ENCODE measurements around the gene TRAF4.
A peak's percentile ranks its signal among the peaks of the same experiment; 100 is the strongest.

The TRAF4 gene

DNA sequence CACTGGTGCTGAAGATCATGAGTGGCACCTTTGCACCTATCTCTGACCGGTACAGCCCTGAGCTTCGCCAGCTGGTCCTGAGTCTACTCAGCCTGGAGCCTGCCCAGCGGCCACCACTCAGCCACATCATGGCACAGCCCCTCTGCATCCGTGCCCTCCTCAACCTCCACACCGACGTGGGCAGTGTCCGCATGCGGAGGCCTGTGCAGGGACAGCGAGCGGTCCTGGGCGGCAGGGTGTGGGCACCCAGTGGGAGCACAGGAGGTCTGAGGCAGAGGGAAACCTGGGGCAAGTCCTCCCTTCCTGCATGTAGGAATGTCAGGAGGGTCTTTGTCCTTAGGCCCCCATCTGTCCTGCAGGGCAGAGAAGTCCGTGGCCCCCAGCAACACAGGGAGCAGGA is 6.5 kb upstream of the TRAF4 start:
- H3K9ac ChIP-seq (ENCODE audit: low read length): no peak overlapping the region
- no peaks in the 10 kb centered on the region for H3K27me3 ChIP-seq (replicated peaks; ENCODE audit: control insufficient read depth, insufficient read depth, low read length)
- DNase-seq (ENCODE audit: low read depth): no peak
- no peaks in the 10 kb centered on the region for H3K9me3 ChIP-seq (ENCODE audit: control insufficient read depth, low read length)
- no peak overlapping the region for H3K4me3 ChIP-seq (ENCODE audit: low read length)
- no peaks in the 10 kb centered on the region for H3K4me1 ChIP-seq (ENCODE audit: control insufficient read depth, insufficient read depth, low read length)
- H3K36me3 ChIP-seq (ENCODE audit: control insufficient read depth, insufficient read depth, low read length, severe bottlenecking): peaks cover 9% of the 10 kb centered on the region

GRCh38 chr17:28737770-28738679 is 5.8 kb upstream of the TRAF4 start:
- no peak overlapping the region for H3K9ac ChIP-seq (ENCODE audit: low read length)
- no peaks in the 10 kb centered on the region for H3K9me3 ChIP-seq (ENCODE audit: control insufficient read depth, low read length)
- H3K27me3 ChIP-seq (replicated peaks; ENCODE audit: control insufficient read depth, insufficient read depth, low read length): no peaks in the 10 kb centered on the region
- H3K4me3 ChIP-seq (ENCODE audit: low read length): no peak overlapping the region
- H3K36me3 ChIP-seq (ENCODE audit: control insufficient read depth, insufficient read depth, low read length, severe bottlenecking): peaks cover 9% of the 10 kb centered on the region
- no peak for DNase-seq (ENCODE audit: low read depth)
- H3K4me1 ChIP-seq (ENCODE audit: control insufficient read depth, insufficient read depth, low read length): peaks cover 7% of the 10 kb centered on the region

DNA sequence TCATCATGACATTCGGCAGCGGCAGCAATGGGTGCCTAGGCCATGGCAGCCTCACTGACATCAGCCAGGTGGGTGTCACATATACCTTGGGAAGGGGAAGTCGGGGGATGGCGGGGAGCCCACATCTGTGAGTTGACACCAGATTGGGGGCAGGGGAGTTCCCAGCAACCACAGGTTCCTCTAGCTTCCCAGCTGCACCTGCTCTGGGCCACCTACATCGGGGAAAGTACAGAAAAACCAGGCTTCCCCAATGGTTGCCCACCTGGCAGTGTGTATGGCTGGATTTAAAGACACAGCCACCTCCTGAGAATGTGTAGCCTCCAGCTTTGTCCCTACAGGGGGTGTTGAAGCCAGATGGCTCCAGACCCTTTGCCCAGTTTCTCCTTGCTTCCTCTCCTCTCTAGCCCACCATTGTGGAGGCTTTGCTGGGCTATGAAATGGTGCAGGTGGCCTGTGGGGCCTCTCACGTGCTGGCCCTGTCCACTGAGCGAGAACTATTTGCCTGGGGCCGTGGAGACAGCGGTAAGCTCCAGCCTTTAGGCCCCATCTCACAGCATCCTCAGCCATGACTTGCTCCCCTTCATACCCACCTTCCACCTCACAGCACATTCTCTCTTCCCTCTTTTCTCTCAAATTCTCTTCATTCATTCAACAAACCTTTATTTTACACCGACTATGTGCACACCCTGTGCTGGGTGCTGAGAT is 5.0 kb upstream of the TRAF4 start:
- H3K36me3 ChIP-seq (ENCODE audit: control insufficient read depth, insufficient read depth, low read length, severe bottlenecking): peaks cover 9% of the 10 kb centered on the region
- no peaks in the 10 kb centered on the region for H3K9me3 ChIP-seq (ENCODE audit: control insufficient read depth, low read length)
- no peaks in the 10 kb centered on the region for H3K27me3 ChIP-seq (replicated peaks; ENCODE audit: control insufficient read depth, insufficient read depth, low read length)
- no peak for DNase-seq (ENCODE audit: low read depth)
- H3K4me1 ChIP-seq (ENCODE audit: control insufficient read depth, insufficient read depth, low read length): peaks cover 10% of the 10 kb centered on the region
- no peak overlapping the region for H3K4me3 ChIP-seq (ENCODE audit: low read length)
- H3K9ac ChIP-seq (ENCODE audit: low read length): no peak overlapping the region

DNA sequence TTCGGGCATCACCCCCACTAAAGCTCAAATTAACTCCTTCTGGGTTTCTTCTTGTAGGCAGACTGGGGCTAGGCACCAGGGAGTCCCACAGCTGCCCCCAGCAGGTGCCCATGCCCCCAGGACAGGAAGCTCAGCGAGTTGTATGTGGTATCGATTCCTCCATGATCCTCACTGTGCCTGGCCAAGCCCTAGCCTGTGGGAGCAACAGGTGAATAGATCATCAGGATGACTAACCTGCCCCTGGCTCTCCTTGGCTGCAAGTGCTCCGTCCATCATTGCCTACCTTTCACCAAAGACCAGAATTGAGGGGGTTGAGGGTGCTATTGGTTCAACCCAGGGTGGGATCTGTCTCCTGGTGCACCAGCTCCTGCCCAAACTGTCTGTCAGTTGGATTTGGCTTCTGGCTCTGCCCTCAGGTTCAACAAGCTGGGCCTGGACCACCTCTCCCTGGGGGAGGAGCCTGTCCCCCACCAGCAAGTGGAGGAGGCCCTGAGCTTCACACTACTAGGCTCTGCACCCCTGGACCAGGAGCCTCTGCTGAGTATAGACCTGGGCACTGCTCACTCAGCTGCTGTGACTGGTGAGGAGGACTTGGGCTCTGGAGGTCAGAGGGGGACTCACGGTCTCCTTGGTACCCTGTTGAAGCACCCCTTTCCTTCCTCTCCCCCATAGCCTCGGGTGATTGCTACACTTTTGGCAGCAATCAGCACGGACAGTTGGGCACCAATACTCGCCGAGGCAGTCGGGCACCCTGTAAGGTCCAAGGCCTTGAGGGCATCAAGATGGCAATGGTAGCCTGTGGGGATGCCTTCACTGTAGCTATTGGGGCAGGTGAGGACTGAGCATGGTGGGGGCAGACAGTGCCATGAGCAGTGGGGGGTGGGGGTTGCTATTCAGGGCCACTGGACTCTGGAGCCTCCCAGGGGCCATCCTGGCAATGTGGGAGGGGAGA is 3.1 kb upstream of the TRAF4 start:
- Histone ChIP-seq H3K27me3 (replicated peaks; ENCODE audit: control insufficient read depth, insufficient read depth, low read length) (no peaks in the 10 kb centered on the region), H3K4me1 (ENCODE audit: control insufficient read depth, insufficient read depth, low read length) (peaks cover 14% of the 10 kb centered on the region), H3K36me3 (ENCODE audit: control insufficient read depth, insufficient read depth, low read length, severe bottlenecking) (peaks cover 4% of the 10 kb centered on the region), H3K9ac (ENCODE audit: low read length) (no peak overlapping the region), H3K9me3 (ENCODE audit: control insufficient read depth, low read length) (no peaks in the 10 kb centered on the region), H3K4me3 (ENCODE audit: low read length) (no peak overlapping the region)
- no peak for DNase-seq (ENCODE audit: low read depth)

DNA sequence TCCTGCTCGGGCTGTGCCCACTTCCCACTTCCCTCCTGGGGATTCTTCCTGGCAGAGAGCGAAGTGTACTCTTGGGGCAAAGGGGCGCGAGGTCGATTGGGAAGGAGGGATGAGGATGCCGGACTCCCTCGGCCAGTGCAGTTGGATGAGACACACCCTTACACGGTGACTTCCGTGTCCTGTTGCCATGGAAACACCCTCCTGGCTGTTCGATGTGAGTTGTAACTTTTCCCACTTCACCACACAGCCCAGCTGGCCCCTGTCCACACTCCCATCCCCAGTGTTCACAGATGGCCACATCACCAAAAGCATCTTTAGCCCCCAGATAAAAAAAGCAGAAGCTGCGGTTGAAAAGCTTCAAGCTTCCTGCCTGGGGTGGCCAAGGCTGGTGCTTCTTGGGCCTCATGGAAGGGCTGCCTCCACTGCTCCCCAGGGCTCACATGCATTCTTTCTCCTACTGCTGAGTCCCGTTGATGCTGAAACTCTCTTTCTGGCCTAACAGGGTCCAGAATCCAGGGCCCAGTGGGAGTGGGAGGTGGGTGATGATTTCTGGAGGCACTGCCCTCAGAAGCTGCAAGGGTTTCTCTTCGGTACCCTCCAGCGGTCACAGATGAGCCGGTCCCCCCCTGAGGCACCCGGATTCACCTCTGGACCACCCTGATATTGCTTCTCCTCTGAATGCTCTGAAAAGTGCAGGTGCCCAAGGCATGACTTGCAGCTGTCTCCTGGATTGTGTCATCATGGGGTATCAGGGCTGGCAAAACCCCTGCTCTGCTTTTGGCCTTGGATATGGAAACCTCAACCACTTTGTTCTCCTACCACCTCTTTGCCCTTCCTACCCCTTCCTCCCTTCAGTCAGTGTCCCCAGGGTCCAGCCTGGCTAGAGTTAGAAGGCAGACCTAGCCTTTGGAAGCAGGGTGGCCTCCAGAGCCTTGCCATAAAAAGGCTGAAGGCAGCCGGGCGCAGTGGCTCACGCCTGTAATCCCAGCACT is 2.2 kb upstream of the TRAF4 start:
- Histone ChIP-seq H3K9me3 (ENCODE audit: control insufficient read depth, low read length) (no peaks in the 10 kb centered on the region), H3K27me3 (replicated peaks; ENCODE audit: control insufficient read depth, insufficient read depth, low read length) (no peaks in the 10 kb centered on the region), H3K4me3 (ENCODE audit: low read length) (no peak overlapping the region), H3K36me3 (ENCODE audit: control insufficient read depth, insufficient read depth, low read length, severe bottlenecking) (peaks cover 4% of the 10 kb centered on the region), H3K4me1 (ENCODE audit: control insufficient read depth, insufficient read depth, low read length) (peaks cover 23% of the 10 kb centered on the region), H3K9ac (ENCODE audit: low read length) (peak overlapping the region; percentile 20)
- DNase-seq (ENCODE audit: low read depth): no peak

GRCh38 chr17:28744104-28744971 is 527 bp downstream of the TRAF4 start:
- Histone ChIP-seq H3K4me3 (ENCODE audit: low read length) (peak overlapping the region; percentile 84), H3K9me3 (ENCODE audit: control insufficient read depth, low read length) (no peaks in the 10 kb centered on the region), H3K4me1 (ENCODE audit: control insufficient read depth, insufficient read depth, low read length) (peaks cover 30% of the 10 kb centered on the region), H3K36me3 (ENCODE audit: control insufficient read depth, insufficient read depth, low read length, severe bottlenecking) (peaks cover 22% of the 10 kb centered on the region), H3K9ac (ENCODE audit: low read length) (peak overlapping the region; percentile 87), H3K27me3 (replicated peaks; ENCODE audit: control insufficient read depth, insufficient read depth, low read length) (no peaks in the 10 kb centered on the region)
- DNase-seq (ENCODE audit: low read depth): peak; percentile 64

- peak overlapping the region; percentile 87 for H3K9ac ChIP-seq (ENCODE audit: low read length)
- H3K9me3 ChIP-seq (ENCODE audit: control insufficient read depth, low read length): no peaks in the 10 kb centered on the region
- peak; percentile 74 for DNase-seq (ENCODE audit: low read depth)
- H3K4me1 ChIP-seq (ENCODE audit: control insufficient read depth, insufficient read depth, low read length): peaks cover 30% of the 10 kb centered on the region
- H3K36me3 ChIP-seq (ENCODE audit: control insufficient read depth, insufficient read depth, low read length, severe bottlenecking): peaks cover 23% of the 10 kb centered on the region
- H3K27me3 ChIP-seq (replicated peaks; ENCODE audit: control insufficient read depth, insufficient read depth, low read length): no peaks in the 10 kb centered on the region
- peak overlapping the region; percentile 84 for H3K4me3 ChIP-seq (ENCODE audit: low read length)
Measured at GRCh38 chr17:28744972-28745785, 1.4 kb downstream of the TRAF4 start.

- H3K36me3 ChIP-seq (ENCODE audit: control insufficient read depth, insufficient read depth, low read length, severe bottlenecking): peaks cover 23% of the 10 kb centered on the region
- H3K27me3 ChIP-seq (replicated peaks; ENCODE audit: control insufficient read depth, insufficient read depth, low read length): no peaks in the 10 kb centered on the region
- peak; percentile 38 for DNase-seq (ENCODE audit: low read depth)
Measured at GRCh38 chr17:28745786-28746411, 2.1 kb downstream of the TRAF4 start.

DNA sequence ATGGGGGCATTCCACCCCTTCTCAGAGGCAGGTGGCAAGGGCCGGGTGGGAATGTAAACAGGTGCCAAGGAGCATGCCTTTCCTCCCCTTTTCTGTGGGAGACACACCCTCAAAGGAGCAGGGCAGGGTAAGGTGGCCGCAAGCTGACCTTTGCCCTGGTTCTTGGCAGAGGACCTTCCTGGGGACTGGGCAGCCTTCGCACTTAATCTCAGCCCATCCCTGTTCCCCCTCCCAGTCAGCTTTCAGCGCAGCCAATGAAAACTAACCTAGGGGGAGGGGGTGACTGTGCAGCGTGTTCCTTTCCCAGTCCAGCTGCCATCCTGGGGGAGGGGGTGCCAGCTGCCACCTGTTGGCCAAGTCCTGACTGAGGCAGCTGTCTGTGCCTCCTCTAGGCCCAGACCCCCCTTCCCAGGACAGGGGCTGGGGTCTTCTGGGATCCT is 2.8 kb downstream of the TRAF4 start:
- no peak overlapping the region for H3K9ac ChIP-seq (ENCODE audit: low read length)
- no peaks in the 10 kb centered on the region for H3K27me3 ChIP-seq (replicated peaks; ENCODE audit: control insufficient read depth, insufficient read depth, low read length)
- no peak for DNase-seq (ENCODE audit: low read depth)
- peaks cover 36% of the 10 kb centered on the region for H3K4me1 ChIP-seq (ENCODE audit: control insufficient read depth, insufficient read depth, low read length)
- peak overlapping the region; percentile 84 for H3K4me3 ChIP-seq (ENCODE audit: low read length)
- peaks cover 23% of the 10 kb centered on the region for H3K36me3 ChIP-seq (ENCODE audit: control insufficient read depth, insufficient read depth, low read length, severe bottlenecking)
- H3K9me3 ChIP-seq (ENCODE audit: control insufficient read depth, low read length): no peaks in the 10 kb centered on the region

More at GRCh38 chr17:28745786-28746411, 2.1 kb downstream of the TRAF4 start:
- peak overlapping the region; percentile 87 for H3K9ac ChIP-seq (ENCODE audit: low read length)
- no peaks in the 10 kb centered on the region for H3K9me3 ChIP-seq (ENCODE audit: control insufficient read depth, low read length)
- peak overlapping the region; percentile 84 for H3K4me3 ChIP-seq (ENCODE audit: low read length)
- H3K4me1 ChIP-seq (ENCODE audit: control insufficient read depth, insufficient read depth, low read length): peaks cover 36% of the 10 kb centered on the region

Measured in adipocyte (in vitro differentiated cells).